Colonic mucosa (tissue), 4 donors: ENCODE data around the gene FOSL1. TPM values are rescaled to one million over a fixed set of nuclear protein-coding genes. Genes with fewer than 3 reads are reported as not detected.
A peak's percentile ranks its signal among the peaks of the same experiment; 100 is the strongest.

ENCODE experiments used
- DNase-seq: peaks from one replicate; pipeline ENCODE4 v3.0.0-alpha.2; 2020
- H3K27ac ChIP-seq: fragments of 200-600 bp; one replicate; pipeline ENCODE4 v1.8.0; 2021
- H3K27me3 ChIP-seq: fragments of 200-600 bp; one replicate; pipeline ENCODE4 v1.8.0; 2021
- H3K36me3 ChIP-seq: fragments of 200-600 bp; one replicate; pipeline ENCODE4 v1.8.0; 2021
- H3K4me1 ChIP-seq: fragments of 200-600 bp; one replicate; pipeline ENCODE4 v1.8.0; 2021; ENCODE audit warnings: mild to moderate bottlenecking
- H3K4me3 ChIP-seq: fragments of 200-600 bp; one replicate; pipeline ENCODE4 v1.8.0; 2021
- H3K9ac ChIP-seq, 2 donors: one replicate each; pipeline ENCODE4 v1.7.0; 2013; ENCODE audit warnings: control low read depth in 2 of 2, low read depth in 2 of 2, low read length in 2 of 2
- H3K9me3 ChIP-seq: fragments of 200-600 bp; one replicate; pipeline ENCODE4 v1.8.0; 2021
- intact Hi-C: fragments of 100-400 bp; cut with DNase I; formaldehyde crosslinking; loops from one replicate; pipeline ENCODE4 v1.14.1; 2022
- total RNA-seq, 2 donors: library from RNA; stranded (reverse); fragmentation: NEBNext Ultra II Directional in 1 of 2; extraction: Animal tissue kit (Norgen Biotek cat#: 25700) in 1 of 2; gene quantifications; one replicate each; pipeline ENCODE4 v1.2.1, GENCODE V29; 2021
- TF ChIP-seq, protein P1 (sequence below): fragments of 200-600 bp; IDR thresholded peaks from one replicate; pipeline ENCODE4 v1.8.0; 2022; ENCODE audit warnings: antibody characterized with exemption, mild to moderate bottlenecking
- donor health status: healthy.
- donor health status: DM: no; HTN: no; CAD: no.
- donor health status: DM: no; HTN: no; CAD: no.

FOSL1 gene
- total RNA-seq, 2 donors from 2014 or later: 0.84 to 4.2 TPM

GRCh38 chr11:65870706-65871681 lies 29.2 kb downstream of the FOSL1 start:
- Histone ChIP-seq H3K27ac (peak overlapping the region; percentile 67), H3K9me3 (no peaks in the 10 kb centered on the region), H3K4me3 (no peak overlapping the region), H3K27me3 (no peaks in the 10 kb centered on the region), H3K9ac (peak overlapping the region; percentile 18 to 65), H3K4me1 (no peaks in the 10 kb centered on the region), H3K36me3 (no peaks in the 10 kb centered on the region)
- intact Hi-C loops: no loop called here
- no peak for DNase-seq
- TF ChIP-seq, protein P1, sequence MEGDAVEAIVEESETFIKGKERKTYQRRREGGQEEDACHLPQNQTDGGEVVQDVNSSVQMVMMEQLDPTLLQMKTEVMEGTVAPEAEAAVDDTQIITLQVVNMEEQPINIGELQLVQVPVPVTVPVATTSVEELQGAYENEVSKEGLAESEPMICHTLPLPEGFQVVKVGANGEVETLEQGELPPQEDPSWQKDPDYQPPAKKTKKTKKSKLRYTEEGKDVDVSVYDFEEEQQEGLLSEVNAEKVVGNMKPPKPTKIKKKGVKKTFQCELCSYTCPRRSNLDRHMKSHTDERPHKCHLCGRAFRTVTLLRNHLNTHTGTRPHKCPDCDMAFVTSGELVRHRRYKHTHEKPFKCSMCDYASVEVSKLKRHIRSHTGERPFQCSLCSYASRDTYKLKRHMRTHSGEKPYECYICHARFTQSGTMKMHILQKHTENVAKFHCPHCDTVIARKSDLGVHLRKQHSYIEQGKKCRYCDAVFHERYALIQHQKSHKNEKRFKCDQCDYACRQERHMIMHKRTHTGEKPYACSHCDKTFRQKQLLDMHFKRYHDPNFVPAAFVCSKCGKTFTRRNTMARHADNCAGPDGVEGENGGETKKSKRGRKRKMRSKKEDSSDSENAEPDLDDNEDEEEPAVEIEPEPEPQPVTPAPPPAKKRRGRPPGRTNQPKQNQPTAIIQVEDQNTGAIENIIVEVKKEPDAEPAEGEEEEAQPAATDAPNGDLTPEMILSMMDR: no peak

DNA sequence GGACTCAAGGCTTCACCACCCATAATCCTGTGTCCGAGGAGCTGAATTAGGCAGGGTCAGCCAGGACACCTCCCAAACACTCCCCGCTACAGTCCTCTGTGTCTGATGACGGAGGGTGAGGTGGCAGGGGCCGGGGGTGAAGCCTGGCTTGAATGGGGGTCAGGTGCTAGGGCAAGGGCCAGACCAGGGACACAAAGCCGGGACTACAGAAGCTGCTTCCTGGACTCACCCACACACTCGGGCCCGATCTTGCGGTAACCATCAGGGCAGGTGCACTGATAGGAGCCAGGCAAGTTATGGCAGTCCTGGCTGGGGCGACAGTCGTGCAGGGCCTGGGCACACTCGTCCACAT lies 29.9 kb downstream of the FOSL1 start:
- H3K4me3 ChIP-seq: no peak overlapping the region
- no peaks in the 10 kb centered on the region for H3K27me3 ChIP-seq
- DNase-seq: no peak
- no peaks in the 10 kb centered on the region for H3K36me3 ChIP-seq
- no peak overlapping the region for H3K27ac ChIP-seq
- no peaks in the 10 kb centered on the region for H3K4me1 ChIP-seq
- H3K9ac ChIP-seq: peak overlapping the region in 1 of 2 donors; percentile 19
- TF ChIP-seq, protein P1: no peak
- no peaks in the 10 kb centered on the region for H3K9me3 ChIP-seq
- intact Hi-C loops: no loop called here

DNA sequence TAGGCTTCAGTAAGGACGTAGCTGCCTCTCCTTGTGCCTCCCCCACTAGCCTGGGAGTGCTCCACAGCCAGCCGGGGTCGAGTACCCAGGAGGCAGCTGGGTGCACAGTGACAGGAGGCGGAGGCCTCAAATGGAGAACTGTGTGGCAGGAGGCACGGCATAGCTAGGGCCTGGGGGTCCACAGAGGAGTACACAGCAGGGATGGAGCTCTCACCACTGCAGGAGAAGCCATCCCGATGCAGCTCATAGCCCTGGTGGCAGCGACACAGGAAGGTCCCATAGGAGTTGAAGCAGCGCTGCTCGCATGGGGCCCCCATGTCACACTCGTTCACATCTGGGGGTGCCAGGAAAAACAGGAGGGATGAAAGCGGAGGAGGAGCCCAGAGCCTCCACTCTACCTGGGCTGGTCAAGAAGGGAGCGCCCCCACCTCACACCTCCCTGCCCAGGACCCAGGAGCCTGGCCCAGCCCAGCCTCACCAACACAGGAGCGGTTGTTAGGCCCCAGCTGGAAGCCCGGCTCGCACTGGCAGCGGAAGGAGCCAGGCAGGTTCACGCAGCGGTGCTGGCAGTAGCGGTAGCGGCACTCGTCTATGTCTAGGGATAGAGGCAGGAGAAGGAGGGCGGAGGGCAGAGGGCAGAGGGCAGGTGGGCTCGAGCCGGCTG lies 30.4 kb downstream of the FOSL1 start:
- DNase-seq: no peak
- Histone ChIP-seq H3K4me1 (no peaks in the 10 kb centered on the region), H3K27me3 (no peaks in the 10 kb centered on the region), H3K9ac (no peak overlapping the region), H3K4me3 (no peak overlapping the region), H3K9me3 (no peaks in the 10 kb centered on the region), H3K36me3 (no peaks in the 10 kb centered on the region), H3K27ac (no peak overlapping the region)
- intact Hi-C loops: no loop called here
- TF ChIP-seq, protein P1: no peak

- Histone ChIP-seq H3K4me1 (no peaks in the 10 kb centered on the region), H3K36me3 (no peaks in the 10 kb centered on the region), H3K9ac (no peak overlapping the region), H3K9me3 (no peaks in the 10 kb centered on the region), H3K27ac (no peak overlapping the region), H3K4me3 (no peak overlapping the region), H3K27me3 (no peaks in the 10 kb centered on the region)
- TF ChIP-seq, protein P1: no peak
- intact Hi-C loops: no loop called here
- DNase-seq: no peak
Observed at GRCh38 chr11:65868907-65869306, 31.3 kb downstream of the FOSL1 start.

DNA sequence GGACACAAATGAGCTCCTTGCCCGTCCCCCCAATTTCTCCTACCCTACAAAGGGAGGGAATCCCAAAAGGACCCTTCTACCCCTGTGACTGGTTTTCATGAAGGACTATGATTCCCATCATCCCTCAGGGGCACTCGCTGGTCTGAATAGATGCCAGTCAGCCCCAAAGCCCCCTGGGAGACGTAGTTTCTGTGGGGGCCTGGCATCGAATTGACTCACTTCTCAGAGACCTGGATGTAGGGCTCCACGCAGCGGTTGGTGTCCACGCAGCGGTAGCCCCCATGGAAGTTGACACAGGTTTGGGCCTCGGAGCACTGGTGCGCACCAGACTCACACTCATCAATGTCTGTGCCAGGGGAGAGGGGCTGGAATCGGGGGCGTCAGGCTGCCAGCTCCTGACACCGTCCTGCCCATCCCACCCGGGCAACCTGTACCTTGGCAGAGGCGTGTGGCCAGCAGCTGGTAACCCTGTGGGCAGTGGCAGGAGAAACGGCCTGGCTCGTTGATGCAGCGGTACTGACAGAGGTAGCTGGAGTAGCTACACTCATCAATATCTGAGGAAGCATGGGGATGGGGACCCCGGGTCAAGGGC lies 32.0 kb downstream of the FOSL1 start:
- TF ChIP-seq, protein P1: no peak
- Histone ChIP-seq H3K4me3 (no peak overlapping the region), H3K27ac (no peak overlapping the region), H3K4me1 (no peaks in the 10 kb centered on the region), H3K9ac (no peak overlapping the region), H3K9me3 (no peaks in the 10 kb centered on the region), H3K36me3 (no peaks in the 10 kb centered on the region), H3K27me3 (no peaks in the 10 kb centered on the region)
- intact Hi-C loops: no loop called here
- no peak for DNase-seq
